Endodermal cell (in vitro differentiated cells): ENCODE measurements around the gene ADGRG3. TPM values are rescaled to one million over a fixed set of nuclear protein-coding genes. Genes with fewer than 3 reads are reported as not detected.

ENCODE experiments used
- DNase-seq: peaks from one replicate; pipeline ENCODE4 v3.0.0-alpha.2; 2017
- H3K27ac ChIP-seq: 2 replicates; pipeline ENCODE4 v1.5.1; 2013; ENCODE audit warnings: mild to moderate bottlenecking, low read depth, low read length, moderate library complexity
- H3K27me3 ChIP-seq: 2 replicates; pipeline ENCODE4 v1.6.1; 2013; ENCODE audit warnings: mild to moderate bottlenecking, low read length, moderate library complexity; ENCODE audit not compliant: insufficient read depth, control insufficient read depth, poor library complexity, severe bottlenecking
- H3K36me3 ChIP-seq: 2 replicates; pipeline ENCODE4 v1.7.0; 2013; ENCODE audit warnings: mild to moderate bottlenecking, low read length, moderate library complexity; ENCODE audit not compliant: control insufficient read depth, insufficient read depth
- H3K4me1 ChIP-seq: one replicate; pipeline ENCODE4 v1.7.0; 2013; ENCODE audit warnings: low read length; ENCODE audit not compliant: control insufficient read depth, insufficient read depth
- H3K4me3 ChIP-seq: 2 replicates; pipeline ENCODE4 v1.5.1; 2013; ENCODE audit warnings: mild to moderate bottlenecking, low read length, moderate library complexity
- H3K9ac ChIP-seq: 2 replicates; pipeline ENCODE4 v1.6.1; 2013; ENCODE audit warnings: mild to moderate bottlenecking, low read length, moderate library complexity; ENCODE audit not compliant: poor library complexity, severe bottlenecking; ENCODE audit errors: extremely low read depth
- H3K9me3 ChIP-seq: 2 replicates; pipeline ENCODE4 v1.6.1; 2013; ENCODE audit warnings: mild to moderate bottlenecking, low read length, moderate library complexity; ENCODE audit not compliant: control insufficient read depth
- H3K27ac Mint-ChIP-seq: 2 replicates; pipeline ENCODE4 v1.8.0; 2020; ENCODE audit warnings: mixed read lengths
- H3K27me3 Mint-ChIP-seq: 2 replicates; pipeline ENCODE4 v1.8.0; 2021; ENCODE audit warnings: mild to moderate bottlenecking, mixed read lengths; ENCODE audit not compliant: insufficient read depth
- H3K36me3 Mint-ChIP-seq: 2 replicates; pipeline ENCODE4 v1.8.0; 2020; ENCODE audit warnings: low read depth, mixed read lengths
- H3K4me1 Mint-ChIP-seq: 2 replicates; pipeline ENCODE4 v1.8.0; 2020; ENCODE audit warnings: mixed read lengths
- H3K4me3 Mint-ChIP-seq: 2 replicates; pipeline ENCODE4 v1.8.0; 2020; ENCODE audit warnings: mild to moderate bottlenecking, moderate library complexity, mixed read lengths
- H3K9me3 Mint-ChIP-seq: 2 replicates; pipeline ENCODE4 v1.8.0; 2020; ENCODE audit warnings: mild to moderate bottlenecking, mixed read lengths
- WGBS, 2 experiments: methylation state at CpG; one replicate each; pipeline versions ENCODE4 v1.1.5 to v1.1.7; 2013; ENCODE audit warnings: missing lambda C conversion rate in 2 of 2, mixed read lengths in 1 of 2; ENCODE audit not compliant: insufficient coverage in 1 of 2, insufficient read length in 1 of 2; 5-methylcytosine and 5-hydroxymethylcytosine counted together
- total RNA-seq, 2 donors: library from RNA; stranded (reverse); fragmentation: NEBNext Ultra II Directional in 1 of 2; extraction: Animal tissue kit (Norgen Biotek cat#: 25700) in 1 of 2; gene quantifications; 2 replicates in 1 of 2; 3 replicates in 1 of 2; pipeline ENCODE4 v1.2.1, GENCODE V29; 2021
- TF ChIP-seq, protein P1 (sequence below): fragments of 200-600 bp; sonication (generic); conservative IDR thresholded peaks from 2 replicates; pipeline ENCODE4 v1.5.0; 2021; ENCODE audit warnings: antibody characterized with exemption, mild to moderate bottlenecking

Gene ADGRG3
- total RNA-seq, 2 donors from 2014 or later = not detected

DNA sequence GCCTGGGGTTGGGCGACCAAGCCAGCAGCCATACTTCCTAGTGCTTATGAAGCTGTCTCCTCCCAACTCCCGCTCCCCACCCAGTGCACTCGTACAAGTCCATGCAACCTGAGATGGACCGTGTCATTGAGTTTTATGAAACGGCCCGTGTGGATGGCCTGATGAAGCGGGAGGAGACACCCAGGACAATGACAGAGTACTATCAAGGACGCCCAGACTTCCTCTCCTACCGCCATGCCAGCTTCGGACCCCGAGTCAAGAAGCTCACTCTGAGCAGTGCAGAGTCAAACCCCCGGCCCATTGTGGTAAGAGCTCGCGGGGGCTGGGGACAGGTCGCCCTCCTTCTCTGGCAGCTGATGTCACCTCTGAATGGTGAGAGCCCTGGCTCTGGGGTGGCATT, 56.4 kb downstream of the ADGRG3 start:
- no peaks in the 10 kb centered on the region for H3K36me3 Mint-ChIP-seq
- H3K27me3 ChIP-seq = no peaks in the 10 kb centered on the region
- DNase-seq = no peak
- H3K4me3 Mint-ChIP-seq = no peak overlapping the region
- no peaks in the 10 kb centered on the region for H3K9me3 ChIP-seq
- H3K9ac ChIP-seq = no peak overlapping the region
- TF ChIP-seq, protein P1, sequence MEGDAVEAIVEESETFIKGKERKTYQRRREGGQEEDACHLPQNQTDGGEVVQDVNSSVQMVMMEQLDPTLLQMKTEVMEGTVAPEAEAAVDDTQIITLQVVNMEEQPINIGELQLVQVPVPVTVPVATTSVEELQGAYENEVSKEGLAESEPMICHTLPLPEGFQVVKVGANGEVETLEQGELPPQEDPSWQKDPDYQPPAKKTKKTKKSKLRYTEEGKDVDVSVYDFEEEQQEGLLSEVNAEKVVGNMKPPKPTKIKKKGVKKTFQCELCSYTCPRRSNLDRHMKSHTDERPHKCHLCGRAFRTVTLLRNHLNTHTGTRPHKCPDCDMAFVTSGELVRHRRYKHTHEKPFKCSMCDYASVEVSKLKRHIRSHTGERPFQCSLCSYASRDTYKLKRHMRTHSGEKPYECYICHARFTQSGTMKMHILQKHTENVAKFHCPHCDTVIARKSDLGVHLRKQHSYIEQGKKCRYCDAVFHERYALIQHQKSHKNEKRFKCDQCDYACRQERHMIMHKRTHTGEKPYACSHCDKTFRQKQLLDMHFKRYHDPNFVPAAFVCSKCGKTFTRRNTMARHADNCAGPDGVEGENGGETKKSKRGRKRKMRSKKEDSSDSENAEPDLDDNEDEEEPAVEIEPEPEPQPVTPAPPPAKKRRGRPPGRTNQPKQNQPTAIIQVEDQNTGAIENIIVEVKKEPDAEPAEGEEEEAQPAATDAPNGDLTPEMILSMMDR = no peak
- no peaks in the 10 kb centered on the region for H3K27me3 Mint-ChIP-seq
- no peaks in the 10 kb centered on the region for H3K4me1 ChIP-seq
- no peak overlapping the region for H3K4me3 ChIP-seq
- no peaks in the 10 kb centered on the region for H3K36me3 ChIP-seq
- H3K4me1 Mint-ChIP-seq = peaks cover 3% of the 10 kb centered on the region
- no peaks in the 10 kb centered on the region for H3K9me3 Mint-ChIP-seq
- WGBS, 2 experiments = 95 to 96% methylated on average over 11 to 15 of the region's 15 CpGs
- H3K27ac Mint-ChIP-seq = no peak overlapping the region
- H3K27ac ChIP-seq = no peak overlapping the region

- H3K9me3 Mint-ChIP-seq = no peaks in the 10 kb centered on the region
Observed at GRCh38 chr16:57725151-57725550, 57.0 kb downstream of the ADGRG3 start.

DNA sequence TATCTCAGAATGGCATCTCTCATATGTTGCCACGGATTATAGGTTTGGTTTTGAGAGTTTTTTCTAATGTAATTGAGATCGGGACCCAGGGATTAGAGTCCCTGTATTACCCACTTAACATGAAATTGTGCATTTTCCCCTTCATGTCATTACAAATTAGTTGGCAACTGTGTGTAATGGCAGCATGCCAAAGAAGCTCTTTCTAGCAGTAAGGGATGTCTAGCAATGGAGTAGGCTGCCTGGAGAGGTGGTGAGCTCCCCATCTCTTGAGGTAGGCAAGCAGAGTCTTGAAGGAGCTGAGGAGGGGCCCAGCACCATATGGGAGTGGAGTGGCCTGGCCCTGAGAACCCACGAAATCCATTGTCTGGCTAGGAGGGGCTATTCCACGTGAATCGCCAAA, 57.4 kb downstream of the ADGRG3 start:
- Histone ChIP-seq H3K4me3 (no peak overlapping the region), H3K36me3 (no peaks in the 10 kb centered on the region), H3K4me1 (no peaks in the 10 kb centered on the region), H3K27ac (no peak overlapping the region), H3K27me3 (no peaks in the 10 kb centered on the region), H3K9ac (no peak overlapping the region), H3K9me3 (no peaks in the 10 kb centered on the region)
- H3K27me3 Mint-ChIP-seq = no peaks in the 10 kb centered on the region
- H3K4me1 Mint-ChIP-seq = peaks cover 3% of the 10 kb centered on the region
- no peak for DNase-seq
- H3K27ac Mint-ChIP-seq = no peak overlapping the region
- WGBS, 2 experiments = 82 to 89% methylated on average over 3 to 4 of the region's 5 CpGs
- H3K4me3 Mint-ChIP-seq = no peak overlapping the region
- H3K9me3 Mint-ChIP-seq = no peaks in the 10 kb centered on the region
- no peaks in the 10 kb centered on the region for H3K36me3 Mint-ChIP-seq
- TF ChIP-seq, protein P1 = no peak

More at GRCh38 chr16:57725151-57725550, 57.0 kb downstream of the ADGRG3 start:
- Histone ChIP-seq H3K27ac (no peak overlapping the region), H3K4me3 (no peak overlapping the region), H3K4me1 (no peaks in the 10 kb centered on the region), H3K9ac (no peak overlapping the region), H3K27me3 (no peaks in the 10 kb centered on the region), H3K36me3 (no peaks in the 10 kb centered on the region), H3K9me3 (no peaks in the 10 kb centered on the region)
- TF ChIP-seq, protein P1 = no peak
- WGBS, 2 experiments = 94 to 100% methylated on average over 2 to 5 of the region's 5 CpGs
- no peaks in the 10 kb centered on the region for H3K36me3 Mint-ChIP-seq
- H3K27ac Mint-ChIP-seq = no peak overlapping the region
- no peaks in the 10 kb centered on the region for H3K27me3 Mint-ChIP-seq
- DNase-seq = no peak
- peaks cover 3% of the 10 kb centered on the region for H3K4me1 Mint-ChIP-seq
- no peak overlapping the region for H3K4me3 Mint-ChIP-seq
